HepG2 (cell line): ENCODE measurements around the gene SSBP2. TPM values are rescaled to one million over a fixed set of nuclear protein-coding genes. Genes with fewer than 3 reads are reported as not detected.

Experiments used
- ATAC-seq: fragments of 200-7000 bp; cut with Tn5 transposase; 3 replicates; pipeline ENCODE4 v1.9.1; 2020; ENCODE audit warnings: mild to moderate bottlenecking, moderate library complexity
- BruUV-seq: library from RNA; stranded (reverse); fragments of 400-500 nt; replicated peaks from 2 replicates; lab custom pipeline; 2021; lab: Mats Ljungman, UMichigan
- CTCF ChIA-PET: fragments of 300-600 bp; formaldehyde crosslinking; extraction: SDS; loops from one replicate; lab custom pipeline; 2021; ENCODE audit warnings: low total read pairs, inconsistent platforms, low intra/inter-chr PET ratio; lab: Yijun Ruan, JAX
- POLR2A ChIA-PET: fragments of 350-600 bp; sonication (Branson Sonifier 250); formaldehyde crosslinking; loops from one replicate; lab custom pipeline; 2020; ENCODE audit warnings: antibody characterized with exemption, inconsistent platforms; lab: Yijun Ruan, JAX
- DNase-seq: peaks from one replicate; pipeline ENCODE4 v3.0.0-alpha.2; 2015; ENCODE audit warnings: low spot score
- FAIRE-seq: peaks from 3 replicates; lab custom pipeline; 2011; peaks lifted over from hg19 to GRCh38; lab: Jason Lieb, UNC
- H2AFZ ChIP-seq: one replicate; pipeline ENCODE4 v1.6.1; 2011; ENCODE audit warnings: low read length, inconsistent platforms
- H3K27ac ChIP-seq: fragments of 300-600 bp; 3 replicates; pipeline ENCODE4 v1.8.0; 2011; ENCODE audit warnings: mixed run types, mild to moderate bottlenecking, mixed read lengths, low read length, inconsistent platforms; ENCODE audit not compliant: insufficient read depth; ENCODE audit errors: extremely low read length
- H3K27me3 ChIP-seq, 2 experiments: fragments of 200-600 bp in 1 of 2; 2 replicates in 1 of 2; 3 replicates in 1 of 2; pipeline versions ENCODE4 v1.6.0 to v1.8.0; 2011; ENCODE audit warnings: low read length in 2 of 2, mild to moderate bottlenecking in 2 of 2, moderate library complexity in 2 of 2, inconsistent platforms in 1 of 2; ENCODE audit not compliant: insufficient read depth in 2 of 2, control insufficient read depth in 1 of 2
- H3K36me3 ChIP-seq, 2 experiments: fragments of 200-600 bp in 1 of 2; replicated peaks in 1 of 2; 2 replicates in 1 of 2; 3 replicates in 1 of 2; pipeline versions ENCODE4 v1.5.1 to v1.8.0; 2011; ENCODE audit warnings: low read length in 2 of 2, inconsistent platforms in 1 of 2; ENCODE audit not compliant: insufficient read depth in 2 of 2, control insufficient read depth in 1 of 2
- H3K4me1 ChIP-seq: 2 replicates; pipeline ENCODE4 v1.5.1; 2012; ENCODE audit warnings: low read length, inconsistent platforms; ENCODE audit not compliant: insufficient read depth
- H3K4me2 ChIP-seq: 2 replicates; pipeline ENCODE4 v1.6.0; 2011; ENCODE audit warnings: low read depth, low read length, inconsistent platforms
- H3K4me3 ChIP-seq, 3 experiments: fragments of 200-600 bp in 1 of 3; sonication (generic), shearing (Covaris generic) in 1 of 3; replicated peaks in 1 of 3; 2 replicates each; pipeline ENCODE4 v1.5.1; 2011 to 2016; ENCODE audit warnings: low read length in 3 of 3, inconsistent platforms in 2 of 3, low read depth in 2 of 3, mild to moderate bottlenecking in 2 of 3, control low read depth in 1 of 3, mixed read lengths in 1 of 3; ENCODE audit not compliant: insufficient read depth in 1 of 3
- H3K79me2 ChIP-seq: one replicate; pipeline ENCODE4 v1.6.1; 2011; ENCODE audit warnings: low read length, inconsistent platforms; ENCODE audit not compliant: insufficient read depth
- H3K9ac ChIP-seq: 2 replicates; pipeline ENCODE4 v1.6.0; 2011; ENCODE audit warnings: mild to moderate bottlenecking, low read depth, low read length, inconsistent platforms; ENCODE audit not compliant: insufficient read depth
- H3K9me3 ChIP-seq: 2 replicates; pipeline ENCODE4 v1.5.1; 2012; ENCODE audit warnings: mild to moderate bottlenecking, low read length
- H4K20me1 ChIP-seq: 2 replicates; pipeline ENCODE4 v1.6.0; 2011; ENCODE audit warnings: inconsistent platforms, mild to moderate bottlenecking, low read length, moderate library complexity; ENCODE audit not compliant: insufficient read depth
- HMGA1 ChIP-seq: sonication (generic); formaldehyde crosslinking; conservative IDR thresholded peaks from 2 replicates; pipeline ENCODE4 v1.4.0; 2020; ENCODE audit warnings: missing genetic modification reagents
- NFIB ChIP-seq: sonication (generic); formaldehyde crosslinking; IDR thresholded peaks from 2 replicates; pipeline ENCODE4 v1.9.0; 2021; ENCODE audit warnings: missing genetic modification reagents, mild to moderate bottlenecking, borderline replicate concordance
- NR2C2 ChIP-seq: sonication (generic); formaldehyde crosslinking; IDR thresholded peaks from 2 replicates; pipeline ENCODE4 v1.4.0; 2020; ENCODE audit warnings: missing genetic modification reagents, mild to moderate bottlenecking, moderate library complexity, borderline replicate concordance
- NR2F1 ChIP-seq, 2 experiments: fragments of 450-650 bp in 1 of 2; formaldehyde crosslinking in 1 of 2; IDR thresholded peaks; 2 replicates each; pipeline versions ENCODE4 v1.5.0 to v1.6.1; 2016 to 2020; ENCODE audit warnings: mild to moderate bottlenecking in 1 of 2, missing compliant biosample characterization in 1 of 2, missing genetic modification reagents in 1 of 2, moderate library complexity in 1 of 2
- RXRA ChIP-seq: sonication (generic); formaldehyde crosslinking; IDR thresholded peaks from 2 replicates; pipeline ENCODE4 v1.5.1; 2020; ENCODE audit warnings: missing genetic modification reagents
- SMARCC2 ChIP-seq: fragments of 450-650 bp; IDR thresholded peaks from 2 replicates; pipeline ENCODE4 v1.6.1; 2017; ENCODE audit warnings: antibody characterized with exemption, mild to moderate bottlenecking
- SPEN ChIP-seq: sonication (generic); formaldehyde crosslinking; IDR thresholded peaks from 2 replicates; pipeline ENCODE4 v1.5.1; 2020; ENCODE audit warnings: low read depth, mild to moderate bottlenecking, missing genetic modification reagents
- TP53 ChIP-seq: sonication (generic); formaldehyde crosslinking; conservative IDR thresholded peaks from 2 replicates; pipeline ENCODE4 v1.4.0; 2020; ENCODE audit warnings: missing genetic modification reagents
- ZNF160 ChIP-seq: sonication (generic); formaldehyde crosslinking; IDR thresholded peaks from 2 replicates; pipeline ENCODE4 v1.8.0; 2022; ENCODE audit warnings: mild to moderate bottlenecking, inconsistent platforms, missing genetic modification reagents
- ZNF337 ChIP-seq: sonication (generic); formaldehyde crosslinking; IDR thresholded peaks from 2 replicates; pipeline ENCODE4 v1.5.1; 2020; ENCODE audit warnings: missing genetic modification reagents, low read depth, mild to moderate bottlenecking, borderline replicate concordance
- ZNF33A ChIP-seq: sonication (generic); formaldehyde crosslinking; IDR thresholded peaks from 2 replicates; pipeline ENCODE4 v1.5.1; 2020; ENCODE audit warnings: missing genetic modification reagents, mild to moderate bottlenecking, moderate library complexity, borderline replicate concordance
- ZNF567 ChIP-seq: sonication (generic); formaldehyde crosslinking; IDR thresholded peaks from 2 replicates; pipeline ENCODE4 v1.8.1; 2023; ENCODE audit warnings: mild to moderate bottlenecking, missing genetic modification reagents, borderline replicate concordance
- ZNF737 ChIP-seq: sonication (generic); formaldehyde crosslinking; IDR thresholded peaks from 2 replicates; pipeline ENCODE4 v1.5.0; 2020; ENCODE audit warnings: missing genetic modification reagents, mild to moderate bottlenecking, borderline replicate concordance
- WGBS: methylation state at CpG from one replicate; pipeline ENCODE4 v1.1.6; 2017; ENCODE audit warnings: low lambda C conversion rate; 5-methylcytosine and 5-hydroxymethylcytosine counted together
- in situ Hi-C: cut with HindIII; loops from 2 replicates; pipeline ENCODE4 v1.10.0; 2017; ENCODE audit warnings: low pct_unique_long_range_greater_than_20kb; ENCODE audit not compliant: extremely low pct_ligation_motif_present
- intact Hi-C: fragments of 100-400 bp; cut with micrococcal nuclease; formaldehyde crosslinking; loops from one replicate; pipeline ENCODE4 v1.10.0; 2022; ENCODE audit not compliant: unreplicated experiment
- polyA plus RNA-seq, 8 experiments: library from polyadenylated mRNA; depleted of rRNA in 3 of 8; stranded (reverse) in 7 of 8; unstranded in 1 of 8; fragments of >200 nt; fragmentation: Illumina TruSeq in 4 of 8; extraction: Trizol in 4 of 8; gene quantifications; 2 replicates each; pipeline versions ENCODE4 v1.2.1 to v1.2.3, GENCODE V29; 2011 to 2016; ENCODE audit warnings: low read depth in 4 of 8, missing spikeins in 1 of 8, mixed read lengths in 1 of 8; ENCODE audit not compliant: insufficient read depth in 1 of 8
- total RNA-seq, 5 experiments: library from RNA; depleted of rRNA; stranded (reverse); fragments of >200 nt; fragmentation: Illumina TruSeq; extraction: Trizol; gene quantifications; 2 replicates each; pipeline ENCODE4 v1.2.3, GENCODE V29; 2016; ENCODE audit warnings: low read depth in 1 of 5
- TF ChIP-seq, protein P1 (sequence below): sonication (generic); formaldehyde crosslinking; IDR thresholded peaks from 2 replicates; pipeline ENCODE4 v1.5.0; 2020; ENCODE audit warnings: mild to moderate bottlenecking, missing genetic modification reagents
- TF ChIP-seq, protein P2 (sequence below): fragments of 450-650 bp; IDR thresholded peaks from 2 replicates; pipeline ENCODE4 v1.6.1; 2017

The SSBP2 gene
- total and polyA plus RNA-seq, 2 of the 13 experiments (the other 11 are each of a cell fraction or from before 2014, with no cell fraction given), result 0.16 TPM; not detected in 1

DNA sequence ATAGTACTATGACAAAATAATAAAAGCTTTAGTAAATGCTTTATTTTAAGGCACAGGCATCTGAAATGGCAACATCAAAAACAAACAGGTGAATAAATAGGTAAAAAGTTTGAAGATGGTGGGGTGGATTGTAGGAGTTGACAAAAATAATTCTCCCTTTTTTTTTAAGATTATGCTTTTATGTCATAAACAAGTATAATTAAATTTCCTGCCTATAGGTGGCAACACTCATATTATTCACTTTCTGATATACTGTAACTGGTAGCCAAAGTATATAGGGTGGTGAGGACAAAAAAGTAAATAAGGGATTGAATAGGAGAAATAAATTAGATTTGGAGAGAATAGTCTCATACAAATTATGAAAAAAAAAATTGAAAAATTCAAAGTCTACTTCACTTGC, 236.9 kb downstream of the SSBP2 start (continued):
- TF ChIP-seq, protein P1, sequence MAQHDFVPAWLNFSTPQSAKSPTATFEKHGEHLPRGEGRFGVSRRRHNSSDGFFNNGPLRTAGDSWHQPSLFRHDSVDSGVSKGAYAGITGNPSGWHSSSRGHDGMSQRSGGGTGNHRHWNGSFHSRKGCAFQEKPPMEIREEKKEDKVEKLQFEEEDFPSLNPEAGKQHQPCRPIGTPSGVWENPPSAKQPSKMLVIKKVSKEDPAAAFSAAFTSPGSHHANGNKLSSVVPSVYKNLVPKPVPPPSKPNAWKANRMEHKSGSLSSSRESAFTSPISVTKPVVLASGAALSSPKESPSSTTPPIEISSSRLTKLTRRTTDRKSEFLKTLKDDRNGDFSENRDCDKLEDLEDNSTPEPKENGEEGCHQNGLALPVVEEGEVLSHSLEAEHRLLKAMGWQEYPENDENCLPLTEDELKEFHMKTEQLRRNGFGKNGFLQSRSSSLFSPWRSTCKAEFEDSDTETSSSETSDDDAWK (CRISPR knock-in tag), result no peak
- TF ChIP-seq ZNF33A (CRISPR knock-in tag) (no peak), ZNF737 (CRISPR knock-in tag) (no peak), NR2F1 (CRISPR knock-in tag; IDR thresholded peaks at IDR 0.05) (no peak), SPEN (no peak), RXRA (CRISPR knock-in tag) (no peak), ZNF567 (CRISPR knock-in tag) (no peak), HMGA1 (CRISPR knock-in tag) (no peak), NFIB (CRISPR knock-in tag) (no peak), ZNF337 (no peak)

DNA sequence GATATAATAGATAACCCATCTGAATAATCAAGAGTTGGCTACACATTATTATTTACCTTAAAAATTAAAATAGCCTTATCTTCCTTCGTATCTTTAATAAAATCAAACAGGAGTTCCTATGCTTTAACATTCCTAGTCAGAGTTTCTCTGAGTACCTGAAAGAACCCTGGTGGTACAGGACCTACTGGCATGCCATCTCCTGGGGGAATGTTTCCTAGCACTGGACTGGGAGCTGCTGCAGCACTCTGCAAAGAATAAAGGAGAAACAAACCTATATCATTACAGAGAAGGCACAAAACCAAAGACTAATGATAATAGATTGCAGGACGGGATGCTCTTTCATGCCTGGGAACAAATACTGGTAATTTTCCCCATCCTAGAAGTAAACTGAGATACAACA, 237.4 kb downstream of the SSBP2 start:
- DNase-seq, result no peak
- Histone ChIP-seq H3K4me2 (no peak overlapping the region), H3K4me3 (no peak overlapping the region), H2AFZ (no peak overlapping the region), H3K27me3 (no peaks in the 10 kb centered on the region), H4K20me1 (no peaks in the 10 kb centered on the region), H3K27ac (no peak overlapping the region), H3K36me3 (no peaks in the 10 kb centered on the region), H3K4me1 (no peaks in the 10 kb centered on the region), H3K9ac (no peak overlapping the region), H3K9me3 (no peaks in the 10 kb centered on the region), H3K79me2 (no peaks in the 10 kb centered on the region)
- ChIA-PET CTCF (no interaction called here), POLR2A (no interaction called here)
- no TSS peak for BruUV-seq
- TF ChIP-seq, protein P2, sequence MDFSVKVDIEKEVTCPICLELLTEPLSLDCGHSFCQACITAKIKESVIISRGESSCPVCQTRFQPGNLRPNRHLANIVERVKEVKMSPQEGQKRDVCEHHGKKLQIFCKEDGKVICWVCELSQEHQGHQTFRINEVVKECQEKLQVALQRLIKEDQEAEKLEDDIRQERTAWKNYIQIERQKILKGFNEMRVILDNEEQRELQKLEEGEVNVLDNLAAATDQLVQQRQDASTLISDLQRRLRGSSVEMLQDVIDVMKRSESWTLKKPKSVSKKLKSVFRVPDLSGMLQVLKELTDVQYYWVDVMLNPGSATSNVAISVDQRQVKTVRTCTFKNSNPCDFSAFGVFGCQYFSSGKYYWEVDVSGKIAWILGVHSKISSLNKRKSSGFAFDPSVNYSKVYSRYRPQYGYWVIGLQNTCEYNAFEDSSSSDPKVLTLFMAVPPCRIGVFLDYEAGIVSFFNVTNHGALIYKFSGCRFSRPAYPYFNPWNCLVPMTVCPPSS, result no peak
- TF ChIP-seq ZNF160 (CRISPR knock-in tag) (no peak), NR2C2 (no peak), SMARCC2 (no peak), TP53 (CRISPR knock-in tag) (no peak)
- no peak for ATAC-seq
- in situ Hi-C loops (loop anchor here (25.0 kb wide), 1 partner anchor 324 kb away; no protein-coding TSS in a partner anchor), intact Hi-C loops (loop anchor here (2.0 kb wide), 1 partner anchor 321 kb away; no protein-coding TSS in a partner anchor)
- 12% methylated on average over 2 of the region's 2 CpGs for WGBS
- no peak for FAIRE-seq
